Adrenal gland (tissue), 5 donors: Measurements from ENCODE around the gene RNF222.

ENCODE experiments used
- POLR2A ChIP-seq, 2 donors: fragments of 450-650 bp; IDR thresholded peaks; one replicate each; pipeline ENCODE4 v1.6.1; 2017; ENCODE audit warnings: antibody characterized with exemption in 2 of 2, mild to moderate bottlenecking in 2 of 2, moderate library complexity in 1 of 2
- TF ChIP-seq, protein P1 (sequence below), 6 experiments: fragments of 450-650 bp in 4 of 6; fragments of 200-600 bp in 2 of 6; sonication (generic) in 1 of 6; IDR thresholded peaks; 1 replicate in 5 of 6; 2 replicates in 1 of 6; pipeline versions ENCODE4 v1.5.1 to v1.8.0; 2016 to 2021; ENCODE audit warnings: antibody characterized with exemption in 6 of 6, mild to moderate bottlenecking in 2 of 6, moderate library complexity in 1 of 6
- donor health status: DM: no; HTN: no; CAD: no.

DNA sequence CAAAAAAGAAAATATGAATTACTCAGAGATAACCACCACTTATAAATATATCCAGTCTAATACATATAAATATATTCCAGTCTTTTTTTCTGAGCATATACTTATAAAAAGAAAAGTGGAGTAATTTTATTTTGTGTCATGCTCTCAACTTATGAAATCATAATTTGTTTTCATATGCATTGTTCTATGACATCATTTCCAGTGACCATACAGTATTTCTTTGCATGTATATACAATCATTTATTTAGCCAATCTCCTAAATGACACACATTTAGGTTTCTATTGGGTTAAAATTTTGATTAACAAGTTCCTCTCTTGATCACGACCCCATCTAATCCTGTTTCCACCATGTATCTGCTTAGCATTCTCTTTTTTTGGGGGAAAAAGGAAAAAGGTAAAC, 21.7 kb upstream of the RNF222 start:
- TF ChIP-seq, protein P1, sequence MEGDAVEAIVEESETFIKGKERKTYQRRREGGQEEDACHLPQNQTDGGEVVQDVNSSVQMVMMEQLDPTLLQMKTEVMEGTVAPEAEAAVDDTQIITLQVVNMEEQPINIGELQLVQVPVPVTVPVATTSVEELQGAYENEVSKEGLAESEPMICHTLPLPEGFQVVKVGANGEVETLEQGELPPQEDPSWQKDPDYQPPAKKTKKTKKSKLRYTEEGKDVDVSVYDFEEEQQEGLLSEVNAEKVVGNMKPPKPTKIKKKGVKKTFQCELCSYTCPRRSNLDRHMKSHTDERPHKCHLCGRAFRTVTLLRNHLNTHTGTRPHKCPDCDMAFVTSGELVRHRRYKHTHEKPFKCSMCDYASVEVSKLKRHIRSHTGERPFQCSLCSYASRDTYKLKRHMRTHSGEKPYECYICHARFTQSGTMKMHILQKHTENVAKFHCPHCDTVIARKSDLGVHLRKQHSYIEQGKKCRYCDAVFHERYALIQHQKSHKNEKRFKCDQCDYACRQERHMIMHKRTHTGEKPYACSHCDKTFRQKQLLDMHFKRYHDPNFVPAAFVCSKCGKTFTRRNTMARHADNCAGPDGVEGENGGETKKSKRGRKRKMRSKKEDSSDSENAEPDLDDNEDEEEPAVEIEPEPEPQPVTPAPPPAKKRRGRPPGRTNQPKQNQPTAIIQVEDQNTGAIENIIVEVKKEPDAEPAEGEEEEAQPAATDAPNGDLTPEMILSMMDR (IDR thresholded peaks at IDR 0.05), result no peak
- no peak for TF ChIP-seq POLR2A (IDR thresholded peaks at IDR 0.05)
